GM19025 (cell line): Measurements from ENCODE around the gene EYA2.
A peak's percentile ranks its signal among the peaks of the same experiment; 100 is the strongest.
"Not testable (repeated sequence)": the region's sequence is repeated elsewhere in the genome, so short reads cannot be mapped to it uniquely, and the experiment has no call there.

Source experiments
- ATAC-seq: cut with Tn5 transposase; IDR thresholded peaks from one replicate; pipeline ENCODE4 v1.9.1; 2021; ENCODE audit warnings: mild to moderate bottlenecking, low read depth, moderate library complexity; ENCODE audit not compliant: unreplicated experiment

The EYA2 gene

GRCh38 chr20:47189060-47189459 lies 294.4 kb downstream of the EYA2 start:
- no peak for ATAC-seq

DNA sequence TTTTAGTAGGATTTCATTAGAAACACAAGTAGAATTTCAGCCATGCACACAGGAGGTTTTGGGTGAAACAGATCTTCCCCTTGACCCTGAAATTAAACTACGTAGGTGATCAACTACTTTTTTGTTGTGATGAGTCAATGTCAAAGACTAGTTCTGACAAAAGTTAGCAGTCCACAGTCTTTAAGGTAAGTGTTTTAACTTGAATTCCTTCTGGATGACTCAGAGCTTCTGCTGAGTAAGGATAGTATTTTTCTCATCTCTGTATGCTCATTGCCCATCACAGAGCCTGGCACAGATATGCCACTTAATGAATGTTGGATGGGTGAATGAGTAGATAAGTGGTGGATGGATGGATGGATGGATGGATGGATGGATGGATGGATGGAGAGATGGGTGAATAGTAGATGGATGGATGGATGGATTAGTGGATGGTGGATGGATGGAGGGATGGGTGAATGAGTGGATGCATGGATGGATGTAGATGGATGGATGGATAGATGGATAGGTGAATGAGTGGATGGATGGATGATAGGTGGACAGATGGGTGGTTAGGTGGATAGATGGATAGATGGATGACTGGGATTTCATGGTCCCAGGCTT lies 296.5 kb downstream of the EYA2 start:
- no peak for ATAC-seq

DNA sequence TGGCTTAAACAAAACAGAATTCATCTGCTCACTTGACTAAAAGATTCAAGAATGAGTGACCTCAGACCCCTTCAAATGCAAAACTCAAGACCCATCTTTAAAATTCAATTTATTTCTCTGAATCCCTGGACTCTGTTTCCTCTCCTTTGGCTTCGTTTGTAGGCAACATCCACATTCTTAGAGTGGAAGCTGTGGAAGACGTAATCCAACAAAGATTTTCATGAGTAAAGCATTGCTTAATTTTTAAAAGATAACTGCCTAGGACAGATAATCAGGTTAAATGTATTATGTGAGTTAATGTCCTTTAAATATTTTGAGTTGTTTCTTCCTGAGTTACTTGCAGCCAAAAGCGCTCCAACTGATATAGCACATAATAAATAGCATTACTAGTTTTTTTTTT lies 297.3 kb downstream of the EYA2 start:
- ATAC-seq: no peak

GRCh38 chr20:47195573-47195972 lies 300.9 kb downstream of the EYA2 start:
- no peak for ATAC-seq

- no peak for ATAC-seq
These were observed 301.7 kb downstream of the EYA2 start for GRCh38 chr20:47196091-47197081.

DNA sequence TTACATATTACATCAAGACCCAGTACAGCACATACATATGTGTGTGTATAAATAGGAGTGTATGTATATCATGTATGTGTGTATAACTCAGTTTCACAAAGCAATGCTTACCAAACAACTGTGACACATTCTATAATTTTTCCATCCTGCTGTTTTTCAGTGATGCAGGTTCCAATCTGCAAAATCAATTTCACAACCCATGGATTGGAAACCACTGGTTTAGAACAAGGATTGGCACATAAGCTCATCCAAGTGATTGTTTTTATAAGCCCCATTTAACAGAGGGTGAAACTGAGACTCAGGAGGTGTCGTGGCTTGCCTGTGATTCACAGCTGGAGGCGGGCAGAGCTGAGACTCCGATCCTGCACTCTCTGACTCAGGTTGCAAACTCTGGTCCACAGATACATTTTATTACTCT lies 303.6 kb downstream of the EYA2 start:
- ATAC-seq: no peak

GRCh38 chr20:47198996-47199552 lies 304.4 kb downstream of the EYA2 start:
- ATAC-seq: no peak

GRCh38 chr20:47201074-47201730 lies 306.6 kb downstream of the EYA2 start:
- ATAC-seq: no peak

DNA sequence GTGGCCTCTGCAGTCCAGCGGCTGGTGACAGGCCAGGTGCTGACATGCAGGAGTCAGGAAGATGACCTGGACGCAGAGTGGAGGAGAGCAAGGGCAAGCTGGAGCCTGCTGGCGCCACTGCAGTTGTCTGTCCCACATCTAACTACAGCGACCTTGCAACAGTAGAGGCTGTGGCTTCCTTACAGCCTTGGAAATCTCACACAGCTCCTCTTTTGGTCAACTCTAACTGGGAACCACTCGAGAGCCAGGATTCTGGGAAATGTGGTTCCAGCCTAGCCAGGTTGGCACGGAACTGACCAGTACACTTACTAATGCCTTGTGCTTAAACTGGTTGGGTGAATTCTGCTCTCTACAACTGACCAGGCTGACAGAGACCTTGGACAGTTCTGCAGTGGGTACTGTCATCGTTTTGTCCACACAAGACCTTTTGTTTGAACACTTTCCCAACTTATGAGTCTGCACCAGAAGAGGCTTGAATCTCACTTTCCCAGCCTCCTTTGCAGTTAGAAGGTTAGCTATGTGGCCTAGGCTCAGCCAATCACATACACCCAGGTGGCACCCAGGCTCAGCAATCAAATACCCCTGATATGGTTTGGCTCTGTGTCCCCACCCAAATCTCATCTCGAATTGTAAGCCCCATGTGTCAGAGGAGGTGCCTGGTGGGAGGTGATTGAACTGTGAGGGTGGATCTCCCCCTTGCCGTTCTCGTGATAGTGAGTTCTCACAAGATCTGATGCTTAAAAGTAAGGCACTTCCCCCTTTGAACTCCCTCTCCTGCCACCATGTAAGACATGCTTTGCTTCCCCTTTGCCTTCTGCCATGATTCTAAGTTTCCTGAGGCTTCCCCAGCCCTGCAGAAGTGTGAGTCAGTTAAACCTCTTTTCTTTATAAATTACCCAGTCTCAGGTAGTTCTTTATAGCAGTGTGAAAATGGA lies 308.4 kb downstream of the EYA2 start:
- no peak for ATAC-seq

- no peak for ATAC-seq
These were observed 309.6 kb downstream of the EYA2 start for GRCh38 chr20:47204008-47204849.

GRCh38 chr20:47204850-47205122 lies 310.1 kb downstream of the EYA2 start:
- ATAC-seq: not testable (repeated sequence)

GRCh38 chr20:47205577-47206123 lies 311.0 kb downstream of the EYA2 start:
- peak; percentile 77 for ATAC-seq

DNA sequence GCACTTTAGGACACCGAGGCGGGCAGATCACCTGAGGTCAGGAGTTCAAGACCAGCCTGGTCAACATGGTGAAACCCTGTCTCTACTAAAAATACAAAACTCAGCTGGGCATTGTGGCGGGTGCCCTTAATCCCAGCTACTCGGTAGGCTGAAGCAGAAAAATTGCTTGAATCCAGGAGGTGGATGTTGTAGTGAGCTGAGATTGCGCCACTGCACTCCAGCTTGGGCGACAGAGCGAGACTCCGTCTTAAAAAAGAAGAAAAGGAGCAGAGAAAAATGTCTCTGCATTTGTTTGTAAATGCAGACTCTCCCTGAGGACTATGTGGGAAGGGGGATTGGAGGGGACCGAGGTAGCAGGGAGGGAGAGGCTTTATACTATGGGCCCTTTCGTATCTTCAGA lies 311.9 kb downstream of the EYA2 start:
- not testable (repeated sequence) for ATAC-seq

DNA sequence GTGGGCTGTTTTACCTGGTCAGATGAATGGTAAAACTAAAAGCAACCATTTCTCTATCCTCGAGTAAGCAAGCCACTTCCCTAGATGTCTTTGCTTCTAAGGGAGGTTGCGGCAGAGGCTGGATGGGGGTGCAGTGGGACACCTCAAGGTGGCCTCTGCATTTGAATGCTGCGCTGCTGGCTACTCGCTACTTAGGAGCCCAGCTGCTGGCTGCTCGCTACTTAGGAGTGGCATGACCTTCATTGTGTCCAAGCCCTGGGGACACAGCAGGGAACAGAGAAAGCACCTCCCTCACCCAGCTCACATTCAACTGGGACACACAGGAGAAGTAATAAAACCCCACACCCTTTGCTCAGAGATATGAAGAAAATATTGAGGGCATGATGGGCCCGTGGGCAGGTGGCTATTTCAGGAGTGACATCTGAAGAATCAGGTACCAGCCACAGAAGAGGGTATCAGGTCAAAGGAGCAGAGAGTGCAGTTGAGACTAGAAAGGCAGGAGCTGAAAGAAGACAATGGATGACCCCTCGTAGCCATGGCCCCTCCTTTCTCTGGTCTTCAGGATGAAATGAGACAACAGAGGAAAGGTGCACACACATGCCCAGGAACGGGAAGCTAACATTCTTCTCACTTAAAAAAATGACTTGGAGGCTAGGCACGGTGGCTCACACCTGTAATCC lies 312.5 kb downstream of the EYA2 start:
- no peak for ATAC-seq

- ATAC-seq: no peak
These were observed 314.0 kb downstream of the EYA2 start for GRCh38 chr20:47208534-47209174.

- ATAC-seq: no peak
These were observed 315.3 kb downstream of the EYA2 start for GRCh38 chr20:47209982-47210381.

DNA sequence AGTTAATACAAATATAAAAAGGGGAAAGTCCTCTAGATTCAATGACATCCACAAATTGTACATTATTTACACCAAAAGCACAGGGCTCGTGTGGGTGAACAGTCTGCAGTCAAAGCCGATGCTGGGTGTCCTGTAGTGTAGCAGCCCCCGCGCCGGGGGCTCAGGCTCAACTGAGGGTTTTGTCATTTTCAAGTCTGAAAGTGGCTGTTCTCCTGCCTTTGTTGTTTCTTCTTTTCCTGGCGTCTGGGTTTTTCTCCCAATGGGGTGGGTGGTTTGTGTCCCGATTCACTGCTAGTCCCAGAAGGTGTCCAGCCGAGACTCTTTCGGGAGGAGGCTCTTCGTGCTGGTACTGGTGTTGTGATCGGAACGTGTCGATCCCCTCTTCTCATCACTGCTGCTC lies 315.8 kb downstream of the EYA2 start:
- no peak for ATAC-seq

- no peak for ATAC-seq
These were observed 316.4 kb downstream of the EYA2 start for GRCh38 chr20:47211036-47211435.
